Measurements from ENCODE around the gene MLC1.

MLC1 gene

GRCh38 chr22:50035976-50036724, 49.1 kb downstream of the MLC1 start:
- no peak for DNase-seq (ENCODE audit: low read depth in 2 of 2)

- no peak for DNase-seq (ENCODE audit: low read depth in 2 of 2)
These were observed 49.9 kb downstream of the MLC1 start for GRCh38 chr22:50035131-50035881.

- DNase-seq (ENCODE audit: low read depth in 2 of 2): no peak
These were observed 50.8 kb downstream of the MLC1 start for GRCh38 chr22:50034126-50035081.

GRCh38 chr22:50032941-50033601, 52.2 kb downstream of the MLC1 start:
- DNase-seq (ENCODE audit: low read depth in 2 of 2): no peak

GRCh38 chr22:50032109-50032871, 52.9 kb downstream of the MLC1 start:
- no peak for DNase-seq (ENCODE audit: low read depth in 2 of 2)

- no peak for DNase-seq (ENCODE audit: low read depth in 2 of 2)
These were observed 53.8 kb downstream of the MLC1 start for GRCh38 chr22:50031189-50032091.

- DNase-seq (ENCODE audit: low read depth in 2 of 2): peak; percentile 79 to 84
These were observed 54.7 kb downstream of the MLC1 start for GRCh38 chr22:50030297-50031188.

GRCh38 chr22:50027639-50028537, 57.3 kb downstream of the MLC1 start:
- DNase-seq (ENCODE audit: low read depth in 2 of 2): no peak

- DNase-seq (ENCODE audit: low read depth in 2 of 2): no peak
These were observed 59.2 kb downstream of the MLC1 start for GRCh38 chr22:50025993-50026392.

GRCh38 chr22:50022171-50022819, 62.9 kb downstream of the MLC1 start:
- DNase-seq (ENCODE audit: low read depth in 2 of 2): no peak

- no peak for DNase-seq (ENCODE audit: low read depth in 2 of 2)
These were observed 64.6 kb downstream of the MLC1 start for GRCh38 chr22:50020606-50021005.

- no peak for DNase-seq (ENCODE audit: low read depth in 2 of 2)
These were observed 65.9 kb downstream of the MLC1 start for GRCh38 chr22:50019316-50019715.

GRCh38 chr22:50018608-50019285, 66.5 kb downstream of the MLC1 start:
- no peak for DNase-seq (ENCODE audit: low read depth in 2 of 2)

GRCh38 chr22:50017701-50018224, 67.5 kb downstream of the MLC1 start:
- DNase-seq (ENCODE audit: low read depth in 2 of 2): no peak

GRCh38 chr22:50016988-50017700, 68.1 kb downstream of the MLC1 start:
- DNase-seq (ENCODE audit: low read depth in 2 of 2): peak; percentile 60 to 81

Data from stimulated activated CD4-positive, alpha-beta T cell treated with anti-CD3 and anti-CD28 coated beads, Interleukin-4, amount 100 ng/mL, for 48 hours (primary cell).